ENCODE data around the gene MCC.

- no peak for TF ChIP-seq EZH2phosphoT487 (conservative IDR thresholded peaks at IDR 0.05; ENCODE audit: low read length)
- TF ChIP-seq CTCF (IDR thresholded peaks at IDR 0.05; ENCODE audit: insufficient read depth, low read length, poor library complexity, severe bottlenecking): no peak
These were observed 311.0 kb downstream of the MCC start for GRCh38 chr5:113177225-113177624.
